Mesothelial cell of epicardium (in vitro differentiated cells): ENCODE data around the gene TPM1. TPM values are rescaled to one million over a fixed set of nuclear protein-coding genes. Genes with fewer than 3 reads are reported as not detected.
A peak's percentile ranks its signal among the peaks of the same experiment; 100 is the strongest.

Experiments
- DNase-seq, 2 experiments: peaks; one replicate each; pipeline ENCODE4 v3.0.0; 2021; ENCODE audit warnings: low spot score in 2 of 2; ENCODE audit not compliant: unreplicated experiment in 2 of 2
- H3K27ac Mint-ChIP-seq: 2 replicates; pipeline ENCODE4 v1.8.0; 2021; ENCODE audit warnings: mixed read lengths
- H3K27me3 Mint-ChIP-seq: 2 replicates; pipeline ENCODE4 v1.8.0; 2021; ENCODE audit warnings: low read depth, mixed read lengths
- H3K36me3 Mint-ChIP-seq: 2 replicates; pipeline ENCODE4 v1.8.0; 2021; ENCODE audit warnings: mixed read lengths
- H3K4me1 Mint-ChIP-seq: 2 replicates; pipeline ENCODE4 v1.8.0; 2021; ENCODE audit warnings: mixed read lengths
- H3K4me3 Mint-ChIP-seq: 2 replicates; pipeline ENCODE4 v1.8.0; 2021; ENCODE audit warnings: mild to moderate bottlenecking, moderate library complexity, mixed read lengths
- H3K9me3 Mint-ChIP-seq: 2 replicates; pipeline ENCODE4 v1.8.0; 2021; ENCODE audit warnings: mixed read lengths
- total RNA-seq: library from RNA; stranded (reverse); gene quantifications from 3 replicates; pipeline ENCODE4 v1.2.1, GENCODE V29; 2021
- TF ChIP-seq, protein P1 (sequence below): fragments of 200-600 bp; sonication (generic); IDR thresholded peaks from one replicate; pipeline ENCODE4 v1.5.0; 2021; ENCODE audit warnings: antibody characterized with exemption; ENCODE audit not compliant: unreplicated experiment

The TPM1 gene
- total RNA-seq, 1 donor from 2014 or later: 659 TPM

DNA sequence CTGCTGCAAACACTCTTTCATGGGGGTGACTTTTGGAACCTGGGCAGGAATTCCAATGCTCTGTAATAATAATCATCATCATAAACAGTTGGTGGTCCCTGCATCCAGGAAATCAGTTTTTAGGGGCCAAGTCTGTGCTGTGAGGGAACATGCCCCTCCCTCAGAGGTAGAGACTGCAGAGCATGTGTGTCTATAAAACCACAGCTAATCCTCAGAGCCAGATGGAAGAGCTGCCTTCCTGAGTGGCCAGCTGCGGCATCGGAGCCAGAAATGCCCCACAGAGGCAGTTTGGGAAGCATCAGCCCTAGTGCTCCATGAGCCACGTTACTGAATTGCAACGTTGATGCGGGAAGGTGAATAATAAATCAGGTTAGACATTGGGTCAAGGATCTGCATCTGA is 12.9 kb upstream of the TPM1 start:
- DNase-seq: no peak
- no peak overlapping the region for H3K27ac Mint-ChIP-seq

DNA sequence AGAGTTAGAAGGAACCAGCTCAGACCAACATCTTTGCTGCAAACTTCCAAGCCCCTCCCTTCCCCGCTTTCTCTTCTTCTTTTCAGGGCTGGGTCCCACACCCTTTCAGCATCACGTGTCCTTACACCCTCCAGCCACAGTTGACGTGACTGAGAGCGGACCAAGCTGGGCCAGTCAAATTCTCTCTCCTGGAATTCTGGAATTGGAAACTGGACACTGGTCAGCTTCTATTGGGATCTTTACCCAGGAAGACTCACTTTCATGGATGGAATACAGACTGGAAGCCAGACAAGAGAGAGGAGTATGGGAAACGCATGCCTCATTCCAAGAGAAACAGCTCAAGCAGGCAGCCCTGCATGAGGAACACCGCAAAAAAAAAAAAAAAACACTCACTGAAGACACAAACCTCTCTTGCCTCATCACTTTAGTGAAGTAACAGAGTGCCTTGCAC is 12.4 kb upstream of the TPM1 start:
- Mint-ChIP-seq H3K36me3 (no peaks in the 10 kb centered on the region), H3K9me3 (no peaks in the 10 kb centered on the region), H3K27ac (no peak overlapping the region), H3K27me3 (no peaks in the 10 kb centered on the region), H3K4me3 (no peak overlapping the region), H3K4me1 (peaks cover 11% of the 10 kb centered on the region)
- DNase-seq: no peak
- TF ChIP-seq, protein P1, sequence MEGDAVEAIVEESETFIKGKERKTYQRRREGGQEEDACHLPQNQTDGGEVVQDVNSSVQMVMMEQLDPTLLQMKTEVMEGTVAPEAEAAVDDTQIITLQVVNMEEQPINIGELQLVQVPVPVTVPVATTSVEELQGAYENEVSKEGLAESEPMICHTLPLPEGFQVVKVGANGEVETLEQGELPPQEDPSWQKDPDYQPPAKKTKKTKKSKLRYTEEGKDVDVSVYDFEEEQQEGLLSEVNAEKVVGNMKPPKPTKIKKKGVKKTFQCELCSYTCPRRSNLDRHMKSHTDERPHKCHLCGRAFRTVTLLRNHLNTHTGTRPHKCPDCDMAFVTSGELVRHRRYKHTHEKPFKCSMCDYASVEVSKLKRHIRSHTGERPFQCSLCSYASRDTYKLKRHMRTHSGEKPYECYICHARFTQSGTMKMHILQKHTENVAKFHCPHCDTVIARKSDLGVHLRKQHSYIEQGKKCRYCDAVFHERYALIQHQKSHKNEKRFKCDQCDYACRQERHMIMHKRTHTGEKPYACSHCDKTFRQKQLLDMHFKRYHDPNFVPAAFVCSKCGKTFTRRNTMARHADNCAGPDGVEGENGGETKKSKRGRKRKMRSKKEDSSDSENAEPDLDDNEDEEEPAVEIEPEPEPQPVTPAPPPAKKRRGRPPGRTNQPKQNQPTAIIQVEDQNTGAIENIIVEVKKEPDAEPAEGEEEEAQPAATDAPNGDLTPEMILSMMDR: no peak

More for the DNA sequence above, 12.9 kb upstream of the TPM1 start:
- TF ChIP-seq, protein P1: no peak
- no peak overlapping the region for H3K4me3 Mint-ChIP-seq
- H3K27me3 Mint-ChIP-seq: no peaks in the 10 kb centered on the region
- H3K9me3 Mint-ChIP-seq: no peaks in the 10 kb centered on the region
- peaks cover 11% of the 10 kb centered on the region for H3K4me1 Mint-ChIP-seq
- no peaks in the 10 kb centered on the region for H3K36me3 Mint-ChIP-seq

DNA sequence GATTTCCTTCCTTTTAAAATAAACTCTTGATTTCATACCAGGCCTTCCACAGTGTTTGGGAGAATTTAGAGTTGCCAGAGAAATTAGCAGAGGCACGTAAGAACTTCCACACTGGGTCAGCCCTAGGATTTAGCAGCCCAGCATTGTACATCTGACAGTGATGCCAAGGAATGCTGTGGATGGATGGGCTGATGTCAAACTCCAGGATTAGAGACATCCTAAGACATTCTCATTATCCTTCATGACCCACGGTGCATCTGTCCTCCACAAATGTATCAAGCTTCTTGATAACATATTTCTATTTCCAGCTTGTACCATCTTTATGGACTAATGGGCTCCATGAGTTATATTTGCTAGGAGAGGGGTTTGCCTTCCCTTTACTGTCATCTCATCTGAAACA is 8.0 kb upstream of the TPM1 start:
- Mint-ChIP-seq H3K4me1 (peaks cover 28% of the 10 kb centered on the region), H3K27me3 (no peaks in the 10 kb centered on the region), H3K9me3 (no peaks in the 10 kb centered on the region), H3K27ac (peak overlapping the region; percentile 3), H3K4me3 (no peak overlapping the region), H3K36me3 (no peaks in the 10 kb centered on the region)
- TF ChIP-seq, protein P1: no peak
- no peak for DNase-seq

DNA sequence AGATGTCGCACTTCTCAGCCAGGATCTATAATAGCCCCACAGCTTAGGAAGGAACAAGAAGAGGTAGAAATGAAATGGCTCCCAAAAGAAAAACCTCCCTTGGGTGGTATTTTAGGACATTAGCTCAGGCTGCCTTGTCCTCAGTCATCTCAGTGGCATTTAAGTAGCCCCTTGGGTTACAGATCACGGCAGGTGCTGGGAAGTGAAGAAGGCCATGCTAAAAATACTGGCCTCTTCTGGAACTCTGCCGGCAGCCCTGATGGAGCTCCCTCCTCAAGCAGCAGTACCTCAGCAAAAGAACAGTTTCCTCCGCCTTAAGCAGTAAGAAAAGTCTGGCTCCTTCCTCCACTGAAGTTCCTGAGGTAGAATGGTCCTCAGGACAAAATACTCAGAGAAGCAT is 7.3 kb upstream of the TPM1 start:
- TF ChIP-seq, protein P1: no peak
- DNase-seq: no peak
- Mint-ChIP-seq H3K36me3 (no peaks in the 10 kb centered on the region), H3K4me3 (no peak overlapping the region), H3K4me1 (peaks cover 23% of the 10 kb centered on the region), H3K27me3 (no peaks in the 10 kb centered on the region), H3K27ac (no peak overlapping the region), H3K9me3 (no peaks in the 10 kb centered on the region)

DNA sequence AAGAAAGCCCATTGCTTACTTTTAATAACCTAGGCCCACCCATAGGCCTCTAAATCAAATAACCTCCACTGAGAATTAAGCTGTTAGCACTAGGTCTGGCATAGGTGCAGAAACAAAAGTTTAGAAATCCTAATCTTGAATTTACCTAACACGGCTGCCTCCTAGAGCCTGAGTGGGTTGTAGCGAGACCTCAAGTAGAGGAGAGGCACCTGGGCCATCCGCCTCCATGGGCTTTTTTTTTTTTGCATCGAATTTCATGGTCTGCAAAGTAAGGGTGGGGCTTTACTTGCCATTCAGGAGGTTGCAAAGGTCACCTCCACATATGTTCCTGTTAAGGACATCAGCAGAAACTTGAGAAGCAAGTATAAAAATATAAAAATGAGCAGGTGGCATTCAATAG is 6.6 kb upstream of the TPM1 start:
- Mint-ChIP-seq H3K4me3 (no peak overlapping the region), H3K27ac (no peak overlapping the region), H3K36me3 (no peaks in the 10 kb centered on the region), H3K9me3 (no peaks in the 10 kb centered on the region), H3K4me1 (peaks cover 21% of the 10 kb centered on the region), H3K27me3 (no peaks in the 10 kb centered on the region)
- no peak for DNase-seq
- TF ChIP-seq, protein P1: no peak
